Islet of Langerhans (tissue), 1 donor: ENCODE data around the gene CCL22.
"Not testable (repeated sequence)": the region's sequence is repeated elsewhere in the genome, so short reads cannot be mapped to it uniquely, and the experiment has no call there.

Experiments used
- FAIRE-seq: peaks from one replicate; lab custom pipeline; 2011; peaks lifted over from hg19 to GRCh38; lab: Jason Lieb, UNC

Gene CCL22

DNA sequence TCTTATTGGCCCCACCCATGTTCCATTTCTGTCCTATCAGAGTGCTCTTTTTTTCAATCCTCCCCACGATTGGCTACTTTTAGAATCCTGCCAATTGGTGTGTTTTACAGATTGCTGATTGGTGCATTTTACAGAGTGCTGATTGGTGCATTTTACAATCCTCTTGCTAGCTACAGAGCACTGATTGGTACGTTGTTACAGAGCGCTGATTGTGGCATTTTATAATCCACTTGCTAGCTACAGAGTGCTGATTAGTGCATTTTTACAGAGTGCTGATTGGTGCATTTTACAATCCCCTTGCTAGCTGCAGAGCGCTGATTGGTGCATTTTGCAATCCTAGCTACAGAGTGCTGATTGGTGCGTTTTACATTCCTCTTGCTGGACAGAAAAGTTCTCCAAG lies 36.4 kb downstream of the CCL22 start:
- no peak for FAIRE-seq

DNA sequence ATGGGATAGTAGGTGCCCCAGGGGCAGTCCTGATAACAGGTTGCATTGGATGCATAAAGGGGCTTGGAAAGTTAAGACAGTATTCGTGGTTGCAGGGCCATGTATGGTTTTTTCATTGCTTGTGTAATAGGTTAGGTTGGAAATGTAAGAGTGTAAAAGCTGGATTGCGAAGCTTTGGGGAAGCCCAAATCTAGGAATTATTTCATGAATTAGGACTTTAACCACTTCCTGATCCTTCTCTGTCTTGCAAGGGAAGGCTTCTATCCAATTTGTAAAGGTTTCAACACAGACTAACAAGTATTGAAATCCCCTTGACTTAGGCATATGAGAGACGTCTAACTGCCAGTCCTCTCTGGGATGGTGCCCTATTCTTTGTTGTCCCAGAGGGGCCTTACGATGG lies 38.2 kb downstream of the CCL22 start:
- no peak for FAIRE-seq

GRCh38 chr16:57397493-57397892 lies 38.9 kb downstream of the CCL22 start:
- not testable (repeated sequence) for FAIRE-seq

GRCh38 chr16:57401943-57402640 lies 43.5 kb downstream of the CCL22 start:
- FAIRE-seq, result no peak

- FAIRE-seq, result no peak
Observed at GRCh38 chr16:57403965-57404817, 45.6 kb downstream of the CCL22 start, which contains the start of gene CCL17. Gene CCL17 (plus strand): TSS chr16:57404767. CDS start chr16:57413933, 9,166 bp downstream.

- no peak for FAIRE-seq
Observed at GRCh38 chr16:57405097-57405496, 46.5 kb downstream of the CCL22 start.

DNA sequence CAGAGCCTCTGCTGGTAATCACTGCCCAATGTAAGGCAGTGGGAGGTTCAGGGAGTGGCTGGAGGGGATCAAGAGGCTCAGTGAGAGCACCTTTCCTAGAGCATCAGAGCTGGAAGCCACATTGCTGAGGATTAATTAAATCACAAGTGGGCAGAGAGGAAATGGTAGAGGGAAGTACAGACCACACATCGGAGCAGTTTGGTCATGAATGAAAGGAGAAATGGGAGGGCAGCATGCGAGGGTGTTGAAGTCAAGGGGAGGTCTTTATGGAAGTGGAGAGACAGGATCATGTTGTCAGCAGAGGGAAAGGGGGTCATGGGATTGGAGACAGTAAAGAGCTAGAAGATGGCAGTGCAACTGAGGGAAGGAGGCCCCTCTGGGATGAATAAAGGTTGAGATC lies 48.3 kb downstream of the CCL22 start:
- no peak for FAIRE-seq

- FAIRE-seq, result no peak
Observed at GRCh38 chr16:57407521-57408353, 49.2 kb downstream of the CCL22 start.

DNA sequence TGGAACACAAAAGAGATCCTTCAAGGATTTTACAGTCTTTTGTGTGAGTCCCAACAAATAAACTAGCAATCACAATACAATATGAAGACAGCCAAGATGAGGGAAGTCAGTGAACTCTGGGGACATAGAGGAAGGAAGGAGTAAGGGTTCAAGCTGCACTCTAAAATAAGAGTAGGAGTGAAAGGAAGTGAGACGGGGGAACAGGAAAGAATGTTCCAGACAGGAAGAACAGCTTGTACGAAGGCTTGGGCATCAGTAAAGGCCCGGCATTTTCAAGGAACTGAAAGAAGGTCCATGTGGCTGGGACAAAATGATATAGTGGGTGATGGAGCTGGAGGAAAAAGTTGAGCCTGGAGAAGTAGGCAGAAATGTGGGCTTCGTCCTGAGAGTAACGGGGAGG lies 50.5 kb downstream of the CCL22 start:
- FAIRE-seq, result no peak

- FAIRE-seq, result no peak
Observed at GRCh38 chr16:57409870-57410587, 51.4 kb downstream of the CCL22 start.

DNA sequence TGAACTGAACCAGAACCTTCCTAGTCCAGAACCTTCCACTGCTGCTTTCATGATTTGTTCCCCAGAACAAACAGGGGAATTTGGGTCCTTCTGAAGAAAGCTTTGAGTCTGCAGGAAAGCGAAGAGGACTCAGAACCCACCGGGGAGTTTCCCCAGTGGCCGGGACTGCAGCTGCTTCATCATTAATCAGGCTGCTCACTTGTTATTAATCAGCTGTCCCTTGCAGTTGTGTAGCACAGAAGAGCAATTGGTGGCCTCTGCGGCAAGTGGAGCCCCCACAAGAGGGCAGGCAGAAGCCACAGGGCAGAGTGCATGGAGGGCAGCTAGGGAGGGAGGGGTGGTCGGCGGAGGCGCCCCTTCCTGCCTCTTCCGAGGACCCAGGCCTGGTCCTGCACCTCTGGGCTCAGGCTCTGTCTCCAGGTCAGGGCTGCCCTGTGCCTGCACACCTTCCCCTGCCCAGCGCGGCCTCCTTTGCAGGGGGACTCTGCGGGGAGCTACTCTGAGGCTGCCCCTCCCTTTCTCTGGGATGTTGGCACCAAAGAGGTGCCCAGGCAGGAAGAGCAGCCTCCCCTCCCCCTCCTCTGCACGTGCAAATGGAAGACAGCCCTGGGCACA lies 52.9 kb downstream of the CCL22 start:
- FAIRE-seq, result no peak

GRCh38 chr16:57412584-57412983 lies 54.0 kb downstream of the CCL22 start:
- FAIRE-seq, result no peak

- FAIRE-seq, result no peak
Observed at GRCh38 chr16:57413301-57413730, 54.7 kb downstream of the CCL22 start.

DNA sequence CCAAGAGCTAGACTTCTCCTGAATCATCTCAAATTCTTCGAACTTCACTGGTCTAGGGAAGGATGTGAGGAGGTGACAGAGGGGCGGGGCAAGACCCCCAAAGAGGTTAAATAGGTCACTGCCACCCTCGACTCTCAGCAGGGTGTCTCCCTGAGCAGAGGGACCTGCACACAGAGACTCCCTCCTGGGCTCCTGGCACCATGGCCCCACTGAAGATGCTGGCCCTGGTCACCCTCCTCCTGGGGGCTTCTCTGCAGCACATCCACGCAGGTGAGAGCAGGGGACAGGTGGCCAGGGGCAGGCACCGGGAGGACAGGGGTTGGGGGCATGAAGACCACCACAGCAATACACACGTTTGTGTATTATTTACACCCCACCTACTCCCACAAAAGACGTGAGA lies 55.1 kb downstream of the CCL22 start:
- FAIRE-seq, result no peak
